A549 treated with Mapracorat at 1 μM for 4 hours (cell line): ENCODE data around the gene CCNB2. TPM values are rescaled to one million over a fixed set of nuclear protein-coding genes. Genes with fewer than 3 reads are reported as not detected.

ENCODE experiments used
- total RNA-seq: library from RNA; stranded (reverse); fragments of 200-300 nt; extraction: Qiagen RNA extraction; gene quantifications from 5 replicates; pipeline ENCODE4 v1.2.3, GENCODE V29; 2022

The CCNB2 gene
- 89.8 to 111 TPM (median 99.0 TPM) in 5 replicates for total RNA-seq

GRCh38 chr15:59104912-59105732 is at the start of gene CCNB2:
Gene CCNB2 (plus strand): TSS chr15:59105146. CDS start chr15:59105269, 123 bp downstream.

Other genes with a start within 250 kb of the CCNB2 start
- gene SLTM, start 171.5 kb upstream of the CCNB2 start, total RNA-seq, result 63.9 to 81.7 TPM (median 69.9 TPM) in 5 replicates
- 20.6 to 27.1 TPM (median 22.3 TPM) in 5 replicates for gene RNF111, start 117.5 kb upstream of the CCNB2 start, total RNA-seq
- not detected in 5 replicates for gene LDHAL6B, start 101.7 kb downstream of the CCNB2 start, total RNA-seq